GM12875 (cell line): Measurements from ENCODE around the gene SPATA12.

Experiments
- H3K4me3 ChIP-seq: one replicate; pipeline ENCODE4 v1.5.1; 2011; ENCODE audit warnings: low read depth, low read length, control low read depth
- TF ChIP-seq, protein P1 (sequence below): IDR thresholded peaks from 2 replicates; pipeline ENCODE4 v1.5.1; 2011; ENCODE audit warnings: low read depth, mild to moderate bottlenecking, control low read depth, inconsistent platforms, low read length, moderate library complexity, borderline replicate concordance; ENCODE audit not compliant: insufficient read depth

The SPATA12 gene

GRCh38 chr3:57109437-57110199, 49.2 kb downstream of the SPATA12 start:
- H3K4me3 ChIP-seq = no peak overlapping the region
- TF ChIP-seq, protein P1, sequence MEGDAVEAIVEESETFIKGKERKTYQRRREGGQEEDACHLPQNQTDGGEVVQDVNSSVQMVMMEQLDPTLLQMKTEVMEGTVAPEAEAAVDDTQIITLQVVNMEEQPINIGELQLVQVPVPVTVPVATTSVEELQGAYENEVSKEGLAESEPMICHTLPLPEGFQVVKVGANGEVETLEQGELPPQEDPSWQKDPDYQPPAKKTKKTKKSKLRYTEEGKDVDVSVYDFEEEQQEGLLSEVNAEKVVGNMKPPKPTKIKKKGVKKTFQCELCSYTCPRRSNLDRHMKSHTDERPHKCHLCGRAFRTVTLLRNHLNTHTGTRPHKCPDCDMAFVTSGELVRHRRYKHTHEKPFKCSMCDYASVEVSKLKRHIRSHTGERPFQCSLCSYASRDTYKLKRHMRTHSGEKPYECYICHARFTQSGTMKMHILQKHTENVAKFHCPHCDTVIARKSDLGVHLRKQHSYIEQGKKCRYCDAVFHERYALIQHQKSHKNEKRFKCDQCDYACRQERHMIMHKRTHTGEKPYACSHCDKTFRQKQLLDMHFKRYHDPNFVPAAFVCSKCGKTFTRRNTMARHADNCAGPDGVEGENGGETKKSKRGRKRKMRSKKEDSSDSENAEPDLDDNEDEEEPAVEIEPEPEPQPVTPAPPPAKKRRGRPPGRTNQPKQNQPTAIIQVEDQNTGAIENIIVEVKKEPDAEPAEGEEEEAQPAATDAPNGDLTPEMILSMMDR = no peak

- TF ChIP-seq, protein P1 = no peak
- no peak overlapping the region for H3K4me3 ChIP-seq
These were observed 49.8 kb downstream of the SPATA12 start for GRCh38 chr3:57110214-57110613.

DNA sequence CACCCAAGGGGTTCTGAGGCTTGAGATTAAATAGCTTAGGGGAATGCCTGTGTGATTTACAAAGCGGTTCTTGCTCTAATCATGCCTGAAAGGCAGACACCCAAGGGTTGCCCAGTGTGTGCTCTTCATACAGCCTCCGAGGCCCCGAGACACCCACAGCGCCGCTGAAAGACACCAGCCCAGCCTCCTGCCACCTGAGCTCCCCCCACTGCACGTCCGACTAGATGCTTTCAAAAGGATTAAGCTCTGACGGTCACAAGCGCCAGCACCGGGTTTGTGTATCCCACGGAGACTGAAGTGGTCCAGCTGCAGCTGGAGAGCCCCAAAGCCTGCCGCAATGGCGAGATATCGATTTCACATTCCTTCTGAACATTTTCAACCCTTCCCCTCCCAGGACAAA, 50.3 kb downstream of the SPATA12 start:
- no peak overlapping the region for H3K4me3 ChIP-seq
- TF ChIP-seq, protein P1 = no peak

- TF ChIP-seq, protein P1 = peak; percentile 46; the same call in 1 of the 2 replicates
- no peak overlapping the region for H3K4me3 ChIP-seq
These were observed 51.7 kb downstream of the SPATA12 start for GRCh38 chr3:57112206-57112605.

DNA sequence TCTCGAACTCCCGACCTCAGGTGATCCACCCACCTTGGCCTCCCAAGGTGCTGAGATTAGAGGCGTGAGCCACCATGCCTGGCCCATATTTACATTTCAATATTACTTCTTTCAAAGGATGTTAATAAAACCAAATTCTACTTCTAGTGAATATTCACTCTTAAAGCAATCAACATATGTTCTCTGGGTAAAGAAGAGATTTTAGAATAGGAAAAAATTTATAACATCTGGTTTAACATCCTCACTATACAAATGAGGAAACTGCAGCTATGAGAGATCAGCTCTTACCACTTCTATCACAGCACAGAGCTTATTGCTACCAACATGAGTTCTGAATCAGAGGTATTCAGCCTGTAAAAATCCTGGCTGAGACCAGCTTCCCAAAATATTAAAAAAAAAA, 56.0 kb downstream of the SPATA12 start:
- TF ChIP-seq, protein P1 = no peak
- no peak overlapping the region for H3K4me3 ChIP-seq

GRCh38 chr3:57118254-57118653, 57.8 kb downstream of the SPATA12 start:
- TF ChIP-seq, protein P1 = no peak
- no peak overlapping the region for H3K4me3 ChIP-seq

DNA sequence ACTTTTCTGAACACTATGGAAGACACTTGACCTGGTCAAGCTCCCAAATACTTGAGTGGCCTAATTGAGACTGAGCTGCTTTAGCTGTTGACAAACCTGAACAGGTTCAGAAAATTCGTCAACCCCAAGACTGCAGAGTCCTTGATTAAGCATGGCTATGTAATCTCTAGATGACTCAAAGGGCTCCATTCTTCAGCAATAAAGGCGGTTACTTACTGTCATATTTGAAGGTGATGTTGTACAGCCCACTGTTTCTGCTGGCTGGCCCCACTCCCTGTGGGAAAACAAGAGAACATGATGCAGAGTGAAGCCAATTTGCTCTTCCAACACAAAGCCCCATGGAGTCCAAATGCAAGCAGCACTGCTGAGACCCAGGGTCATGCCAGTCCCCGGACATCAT, 59.6 kb downstream of the SPATA12 start:
- TF ChIP-seq, protein P1 = no peak
- no peak overlapping the region for H3K4me3 ChIP-seq
